HEK293 (cell line): ENCODE data around the gene AURKB.

Experiments used
- FEZF1 ChIP-seq: fragments of 450-650 bp; formaldehyde crosslinking; IDR thresholded peaks from 2 replicates; pipeline ENCODE4 v1.5.1; 2016; ENCODE audit warnings: missing biosample characterization, missing genetic modification characterization
- GLI4 ChIP-seq: fragments of 450-650 bp; formaldehyde crosslinking; IDR thresholded peaks from 2 replicates; pipeline ENCODE4 v1.5.1; 2016; ENCODE audit warnings: missing biosample characterization, missing genetic modification characterization
- KLF1 ChIP-seq: fragments of 450-650 bp; formaldehyde crosslinking; IDR thresholded peaks from 2 replicates; pipeline ENCODE4 v1.5.1; 2016; ENCODE audit warnings: missing biosample characterization, missing genetic modification characterization
- MEIS1 ChIP-seq: sonication (generic); formaldehyde crosslinking; IDR thresholded peaks from 2 replicates; pipeline ENCODE4 v1.8.1; 2022; ENCODE audit warnings: missing genetic modification reagents, mild to moderate bottlenecking, borderline replicate concordance
- PRDM6 ChIP-seq: fragments of 450-650 bp; formaldehyde crosslinking; IDR thresholded peaks from 2 replicates; pipeline ENCODE4 v1.5.1; 2017; ENCODE audit warnings: missing biosample characterization, missing genetic modification characterization
- SALL2 ChIP-seq: fragments of 450-650 bp; formaldehyde crosslinking; IDR thresholded peaks from 2 replicates; pipeline ENCODE4 v1.5.0; 2017; ENCODE audit warnings: missing biosample characterization, mild to moderate bottlenecking, missing genetic modification characterization, borderline replicate concordance
- YY1 ChIP-seq: fragments of 450-650 bp; formaldehyde crosslinking; IDR thresholded peaks from 2 replicates; pipeline ENCODE4 v1.5.1; 2018; ENCODE audit warnings: missing biosample characterization, missing genetic modification characterization
- ZBTB7A ChIP-seq: fragments of 450-650 bp; formaldehyde crosslinking; IDR thresholded peaks from 2 replicates; pipeline ENCODE4 v1.5.1; 2016; ENCODE audit warnings: low read depth, missing biosample characterization, missing genetic modification characterization
- ZNF140 ChIP-seq: fragments of 450-650 bp; formaldehyde crosslinking; IDR thresholded peaks from 2 replicates; pipeline ENCODE4 v1.5.1; 2016; ENCODE audit warnings: missing biosample characterization, missing genetic modification characterization
- ZNF239 ChIP-seq: fragments of 450-650 bp; formaldehyde crosslinking; IDR thresholded peaks from 2 replicates; pipeline ENCODE4 v1.5.1; 2016; ENCODE audit warnings: missing biosample characterization, missing genetic modification characterization
- ZNF292 ChIP-seq: fragments of 450-650 bp; formaldehyde crosslinking; IDR thresholded peaks from 2 replicates; pipeline ENCODE4 v1.5.1; 2016; ENCODE audit warnings: low read depth, missing biosample characterization, missing genetic modification characterization, borderline replicate concordance
- ZNF311 ChIP-seq: fragments of 450-650 bp; formaldehyde crosslinking; IDR thresholded peaks from 2 replicates; pipeline ENCODE4 v1.5.1; 2017; ENCODE audit warnings: missing biosample characterization, missing genetic modification characterization, borderline replicate concordance
- ZNF394 ChIP-seq: fragments of 450-650 bp; formaldehyde crosslinking; IDR thresholded peaks from 2 replicates; pipeline ENCODE4 v1.5.1; 2016; ENCODE audit warnings: missing biosample characterization, missing genetic modification characterization, mild to moderate bottlenecking, moderate library complexity, borderline replicate concordance
- ZNF510 ChIP-seq: fragments of 450-650 bp; formaldehyde crosslinking; IDR thresholded peaks from 2 replicates; pipeline ENCODE4 v1.5.1; 2018; ENCODE audit warnings: mild to moderate bottlenecking, missing genetic modification characterization, missing biosample characterization; ENCODE audit not compliant: insufficient replicate concordance
- ZNF549 ChIP-seq: fragments of 450-650 bp; IDR thresholded peaks from 2 replicates; pipeline ENCODE4 v1.5.1; 2018; ENCODE audit warnings: missing biosample characterization, missing genetic modification characterization, mild to moderate bottlenecking, inconsistent platforms, moderate library complexity
- ZNF560 ChIP-seq: fragments of 450-650 bp; formaldehyde crosslinking; IDR thresholded peaks from 2 replicates; pipeline ENCODE4 v1.5.1; 2017; ENCODE audit warnings: missing biosample characterization, missing genetic modification characterization, borderline replicate concordance
- ZNF610 ChIP-seq: fragments of 450-650 bp; formaldehyde crosslinking; IDR thresholded peaks from 2 replicates; pipeline ENCODE4 v1.5.1; 2016; ENCODE audit warnings: missing biosample characterization, missing genetic modification characterization, borderline replicate concordance
- ZNF623 ChIP-seq: fragments of 450-650 bp; formaldehyde crosslinking; IDR thresholded peaks from 2 replicates; pipeline ENCODE4 v1.5.1; 2016; ENCODE audit warnings: missing biosample characterization, missing genetic modification characterization
- ZNF624 ChIP-seq: fragments of 450-650 bp; formaldehyde crosslinking; IDR thresholded peaks from 2 replicates; pipeline ENCODE4 v1.5.1; 2017; ENCODE audit warnings: missing biosample characterization, missing genetic modification characterization
- ZNF701 ChIP-seq: fragments of 450-650 bp; formaldehyde crosslinking; IDR thresholded peaks from 2 replicates; pipeline ENCODE4 v1.5.1; 2016; ENCODE audit warnings: missing biosample characterization, missing genetic modification characterization
- ZNF843 ChIP-seq: fragments of 450-650 bp; formaldehyde crosslinking; IDR thresholded peaks from 2 replicates; pipeline ENCODE4 v1.5.1; 2016; ENCODE audit warnings: missing biosample characterization, missing genetic modification characterization
- ZSCAN30 ChIP-seq: fragments of 450-650 bp; IDR thresholded peaks from 2 replicates; pipeline ENCODE4 v1.5.1; 2018; ENCODE audit warnings: missing biosample characterization, mild to moderate bottlenecking, missing genetic modification characterization, moderate library complexity
- ZSCAN4 ChIP-seq: fragments of 450-650 bp; formaldehyde crosslinking; IDR thresholded peaks from 2 replicates; pipeline ENCODE4 v1.5.1; 2017; ENCODE audit warnings: missing biosample characterization, missing genetic modification characterization
- TF ChIP-seq, protein P1 (sequence below): fragments of 450-650 bp; formaldehyde crosslinking; IDR thresholded peaks from 2 replicates; pipeline ENCODE4 v1.5.1; 2016; ENCODE audit warnings: missing biosample characterization, missing genetic modification characterization
- TF ChIP-seq, protein P2 (sequence below): fragments of 450-650 bp; formaldehyde crosslinking; IDR thresholded peaks from 2 replicates; pipeline ENCODE4 v1.5.1; 2016; ENCODE audit warnings: missing biosample characterization, missing genetic modification characterization
- TF ChIP-seq, protein P3 (sequence below): fragments of 450-650 bp; formaldehyde crosslinking; IDR thresholded peaks from 2 replicates; pipeline ENCODE4 v1.5.1; 2016; ENCODE audit warnings: missing biosample characterization, missing genetic modification characterization
- TF ChIP-seq, protein P4 (sequence below): fragments of 450-650 bp; formaldehyde crosslinking; IDR thresholded peaks from 2 replicates; pipeline ENCODE4 v1.5.1; 2016; ENCODE audit warnings: missing biosample characterization, missing genetic modification characterization

Gene AURKB

GRCh38 chr17:8187517-8188262 lies 22.7 kb downstream of the AURKB start (continued):
- TF ChIP-seq PRDM6 (tag by site-specific recombination), result no peak
- TF ChIP-seq ZNF239 (tag by site-specific recombination), result no peak
- no peak for TF ChIP-seq ZNF701 (tag by site-specific recombination)
- peak; percentile 12; the same call in 1 of the 2 replicates for TF ChIP-seq ZNF610 (tag by site-specific recombination)
- TF ChIP-seq YY1 (tag by site-specific recombination), result peak; percentile 17; the same call in 1 of the 2 replicates
- TF ChIP-seq, protein P1, sequence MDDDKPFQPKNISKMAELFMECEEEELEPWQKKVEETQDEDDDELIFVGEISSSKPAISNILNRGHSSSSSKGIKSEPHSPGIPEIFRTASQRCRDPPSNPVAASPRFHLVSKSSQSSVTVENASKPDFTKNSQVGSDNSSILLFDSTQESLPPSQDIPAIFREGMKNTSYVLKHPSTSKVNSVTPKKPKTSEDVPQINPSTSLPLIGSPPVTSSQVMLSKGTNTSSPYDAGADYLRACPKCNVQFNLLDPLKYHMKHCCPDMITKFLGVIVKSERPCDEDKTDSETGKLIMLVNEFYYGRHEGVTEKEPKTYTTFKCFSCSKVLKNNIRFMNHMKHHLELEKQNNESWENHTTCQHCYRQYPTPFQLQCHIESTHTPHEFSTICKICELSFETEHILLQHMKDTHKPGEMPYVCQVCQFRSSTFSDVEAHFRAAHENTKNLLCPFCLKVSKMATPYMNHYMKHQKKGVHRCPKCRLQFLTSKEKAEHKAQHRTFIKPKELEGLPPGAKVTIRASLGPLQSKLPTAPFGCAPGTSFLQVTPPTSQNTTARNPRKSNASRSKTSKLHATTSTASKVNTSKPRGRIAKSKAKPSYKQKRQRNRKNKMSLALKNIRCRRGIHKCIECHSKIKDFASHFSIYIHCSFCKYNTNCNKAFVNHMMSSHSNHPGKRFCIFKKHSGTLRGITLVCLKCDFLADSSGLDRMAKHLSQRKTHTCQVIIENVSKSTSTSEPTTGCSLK (tag by site-specific recombination), result no peak
- TF ChIP-seq ZNF843 (tag by site-specific recombination), result no peak
- no peak for TF ChIP-seq ZNF624 (tag by site-specific recombination)
- TF ChIP-seq SALL2, result no peak
- TF ChIP-seq ZBTB7A, result no peak
- peak; percentile 6; the same call in 1 of the 2 replicates for TF ChIP-seq KLF1
- no peak for TF ChIP-seq ZNF549 (tag by site-specific recombination)
- no peak for TF ChIP-seq MEIS1
- no peak; the same call in 1 of the 2 replicates for TF ChIP-seq ZNF623 (tag by site-specific recombination)
- TF ChIP-seq, protein P2, sequence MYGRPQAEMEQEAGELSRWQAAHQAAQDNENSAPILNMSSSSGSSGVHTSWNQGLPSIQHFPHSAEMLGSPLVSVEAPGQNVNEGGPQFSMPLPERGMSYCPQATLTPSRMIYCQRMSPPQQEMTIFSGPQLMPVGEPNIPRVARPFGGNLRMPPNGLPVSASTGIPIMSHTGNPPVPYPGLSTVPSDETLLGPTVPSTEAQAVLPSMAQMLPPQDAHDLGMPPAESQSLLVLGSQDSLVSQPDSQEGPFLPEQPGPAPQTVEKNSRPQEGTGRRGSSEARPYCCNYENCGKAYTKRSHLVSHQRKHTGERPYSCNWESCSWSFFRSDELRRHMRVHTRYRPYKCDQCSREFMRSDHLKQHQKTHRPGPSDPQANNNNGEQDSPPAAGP (tag by site-specific recombination), result peak; percentile 78; the same call in 1 of the 2 replicates
- no peak for TF ChIP-seq ZNF292
- TF ChIP-seq ZNF394 (tag by site-specific recombination), result no peak; the same call in 1 of the 2 replicates
- no peak for TF ChIP-seq ZNF140 (tag by site-specific recombination)
- TF ChIP-seq, protein P3, sequence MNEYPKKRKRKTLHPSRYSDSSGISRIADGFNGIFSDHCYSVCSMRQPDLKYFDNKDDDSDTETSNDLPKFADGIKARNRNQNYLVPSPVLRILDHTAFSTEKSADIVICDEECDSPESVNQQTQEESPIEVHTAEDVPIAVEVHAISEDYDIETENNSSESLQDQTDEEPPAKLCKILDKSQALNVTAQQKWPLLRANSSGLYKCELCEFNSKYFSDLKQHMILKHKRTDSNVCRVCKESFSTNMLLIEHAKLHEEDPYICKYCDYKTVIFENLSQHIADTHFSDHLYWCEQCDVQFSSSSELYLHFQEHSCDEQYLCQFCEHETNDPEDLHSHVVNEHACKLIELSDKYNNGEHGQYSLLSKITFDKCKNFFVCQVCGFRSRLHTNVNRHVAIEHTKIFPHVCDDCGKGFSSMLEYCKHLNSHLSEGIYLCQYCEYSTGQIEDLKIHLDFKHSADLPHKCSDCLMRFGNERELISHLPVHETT (tag by site-specific recombination), result peak; percentile 44; the same call in 1 of the 2 replicates
- TF ChIP-seq, protein P4, sequence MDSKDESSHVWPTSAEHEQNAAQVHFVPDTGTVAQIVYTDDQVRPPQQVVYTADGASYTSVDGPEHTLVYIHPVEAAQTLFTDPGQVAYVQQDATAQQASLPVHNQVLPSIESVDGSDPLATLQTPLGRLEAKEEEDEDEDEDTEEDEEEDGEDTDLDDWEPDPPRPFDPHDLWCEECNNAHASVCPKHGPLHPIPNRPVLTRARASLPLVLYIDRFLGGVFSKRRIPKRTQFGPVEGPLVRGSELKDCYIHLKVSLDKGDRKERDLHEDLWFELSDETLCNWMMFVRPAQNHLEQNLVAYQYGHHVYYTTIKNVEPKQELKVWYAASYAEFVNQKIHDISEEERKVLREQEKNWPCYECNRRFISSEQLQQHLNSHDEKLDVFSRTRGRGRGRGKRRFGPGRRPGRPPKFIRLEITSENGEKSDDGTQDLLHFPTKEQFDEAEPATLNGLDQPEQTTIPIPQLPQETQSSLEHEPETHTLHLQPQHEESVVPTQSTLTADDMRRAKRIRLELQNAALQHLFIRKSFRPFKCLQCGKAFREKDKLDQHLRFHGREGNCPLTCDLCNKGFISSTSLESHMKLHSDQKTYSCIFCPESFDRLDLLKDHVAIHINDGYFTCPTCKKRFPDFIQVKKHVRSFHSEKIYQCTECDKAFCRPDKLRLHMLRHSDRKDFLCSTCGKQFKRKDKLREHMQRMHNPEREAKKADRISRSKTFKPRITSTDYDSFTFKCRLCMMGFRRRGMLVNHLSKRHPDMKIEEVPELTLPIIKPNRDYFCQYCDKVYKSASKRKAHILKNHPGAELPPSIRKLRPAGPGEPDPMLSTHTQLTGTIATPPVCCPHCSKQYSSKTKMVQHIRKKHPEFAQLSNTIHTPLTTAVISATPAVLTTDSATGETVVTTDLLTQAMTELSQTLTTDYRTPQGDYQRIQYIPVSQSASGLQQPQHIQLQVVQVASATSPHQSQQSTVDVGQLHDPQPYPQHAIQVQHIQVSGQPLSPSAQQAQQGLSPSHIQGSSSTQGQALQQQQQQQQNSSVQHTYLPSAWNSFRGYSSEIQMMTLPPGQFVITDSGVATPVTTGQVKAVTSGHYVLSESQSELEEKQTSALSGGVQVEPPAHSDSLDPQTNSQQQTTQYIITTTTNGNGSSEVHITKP, result peak; percentile 65; the same call in 1 of the 2 replicates
- no peak; the same call in 1 of the 2 replicates for TF ChIP-seq ZSCAN4 (tag by site-specific recombination)
- TF ChIP-seq ZNF560, result no peak
- TF ChIP-seq ZNF510 (tag by site-specific recombination), result no peak
- TF ChIP-seq ZSCAN30, result peak; percentile 69; the same call in 1 of the 2 replicates
- TF ChIP-seq FEZF1, result no peak
- TF ChIP-seq GLI4 (tag by site-specific recombination), result no peak
- no peak for TF ChIP-seq ZNF311 (tag by site-specific recombination)
